ENCODE data around the gene ERG. TPM values are rescaled to one million over a fixed set of nuclear protein-coding genes. Genes with fewer than 3 reads are reported as not detected.

Gene ERG
- total RNA-seq, 4 donors from 2014 or later = 4.2 to 20.6 (median 4.8) TPM

GRCh38 chr21:38493549-38494250, 4.6 kb downstream of the ERG start:
- no peak for TF ChIP-seq POLR2A (IDR thresholded peaks at IDR 0.05)
- TF ChIP-seq, protein P1, sequence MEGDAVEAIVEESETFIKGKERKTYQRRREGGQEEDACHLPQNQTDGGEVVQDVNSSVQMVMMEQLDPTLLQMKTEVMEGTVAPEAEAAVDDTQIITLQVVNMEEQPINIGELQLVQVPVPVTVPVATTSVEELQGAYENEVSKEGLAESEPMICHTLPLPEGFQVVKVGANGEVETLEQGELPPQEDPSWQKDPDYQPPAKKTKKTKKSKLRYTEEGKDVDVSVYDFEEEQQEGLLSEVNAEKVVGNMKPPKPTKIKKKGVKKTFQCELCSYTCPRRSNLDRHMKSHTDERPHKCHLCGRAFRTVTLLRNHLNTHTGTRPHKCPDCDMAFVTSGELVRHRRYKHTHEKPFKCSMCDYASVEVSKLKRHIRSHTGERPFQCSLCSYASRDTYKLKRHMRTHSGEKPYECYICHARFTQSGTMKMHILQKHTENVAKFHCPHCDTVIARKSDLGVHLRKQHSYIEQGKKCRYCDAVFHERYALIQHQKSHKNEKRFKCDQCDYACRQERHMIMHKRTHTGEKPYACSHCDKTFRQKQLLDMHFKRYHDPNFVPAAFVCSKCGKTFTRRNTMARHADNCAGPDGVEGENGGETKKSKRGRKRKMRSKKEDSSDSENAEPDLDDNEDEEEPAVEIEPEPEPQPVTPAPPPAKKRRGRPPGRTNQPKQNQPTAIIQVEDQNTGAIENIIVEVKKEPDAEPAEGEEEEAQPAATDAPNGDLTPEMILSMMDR (IDR thresholded peaks at IDR 0.05) = no peak
- H3K27ac ChIP-seq = peak overlapping the region in 1 of 4 donors; percentile 33
- H3K4me1 ChIP-seq = no peaks in the 10 kb centered on the region
- H3K4me3 ChIP-seq = no peak overlapping the region
- DNase-seq = no peak
- H3K27me3 ChIP-seq = no peaks in the 10 kb centered on the region
- no peaks in the 10 kb centered on the region for H3K9me3 ChIP-seq
- H3K36me3 ChIP-seq = no peaks in the 10 kb centered on the region

DNA sequence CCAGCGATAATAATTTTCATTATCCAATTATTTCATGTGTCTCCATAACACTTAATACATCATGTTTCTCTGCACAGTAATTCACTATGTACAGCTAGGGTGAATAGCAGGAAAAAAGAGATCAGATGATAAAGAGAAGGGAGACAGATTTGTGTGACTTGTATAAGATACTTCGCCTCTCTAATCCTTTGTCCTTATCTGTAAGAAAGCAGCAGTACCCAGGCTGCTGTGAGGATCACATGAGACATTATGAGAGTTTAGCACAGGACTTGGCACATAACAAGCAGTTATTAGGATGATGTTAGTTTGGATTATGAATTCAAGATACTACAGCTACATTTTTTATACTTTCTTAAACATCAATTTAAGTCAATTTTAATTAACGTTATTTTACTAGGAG, 6.3 kb downstream of the ERG start:
- H3K4me1 ChIP-seq = peaks cover 0 to 4% (median 0%) of the 10 kb centered on the region in 4 donors
- no peak for DNase-seq
- H3K27me3 ChIP-seq = no peaks in the 10 kb centered on the region
- H3K36me3 ChIP-seq = no peaks in the 10 kb centered on the region
- H3K9me3 ChIP-seq = no peaks in the 10 kb centered on the region
- TF ChIP-seq, protein P1 (IDR thresholded peaks at IDR 0.05) = no peak
- TF ChIP-seq POLR2A (IDR thresholded peaks at IDR 0.05) = no peak
- H3K27ac ChIP-seq = peak overlapping the region in 1 of 4 donors; percentile 5
- H3K4me3 ChIP-seq = no peak overlapping the region

GRCh38 chr21:38491536-38491935, 6.7 kb downstream of the ERG start:
- H3K36me3 ChIP-seq = no peaks in the 10 kb centered on the region
- H3K4me1 ChIP-seq = peaks cover 0 to 4% (median 0%) of the 10 kb centered on the region in 4 donors
- H3K9me3 ChIP-seq = no peaks in the 10 kb centered on the region
- TF ChIP-seq POLR2A (IDR thresholded peaks at IDR 0.05) = no peak
- TF ChIP-seq, protein P1 (IDR thresholded peaks at IDR 0.05) = no peak
- H3K27me3 ChIP-seq = no peaks in the 10 kb centered on the region
- no peak overlapping the region for H3K4me3 ChIP-seq
- DNase-seq = no peak
- H3K27ac ChIP-seq = peak overlapping the region in 1 of 4 donors; percentile 5

- Histone ChIP-seq H3K4me1 (peaks cover 0 to 4% (median 0%) of the 10 kb centered on the region in 4 donors), H3K4me3 (no peak overlapping the region), H3K27ac (no peak overlapping the region), H3K27me3 (no peaks in the 10 kb centered on the region), H3K36me3 (no peaks in the 10 kb centered on the region), H3K9me3 (no peaks in the 10 kb centered on the region)
- no peak for TF ChIP-seq POLR2A (IDR thresholded peaks at IDR 0.05)
- TF ChIP-seq, protein P1 (IDR thresholded peaks at IDR 0.05) = no peak
- no peak for DNase-seq
These were observed 7.8 kb downstream of the ERG start for GRCh38 chr21:38490411-38491020.

DNA sequence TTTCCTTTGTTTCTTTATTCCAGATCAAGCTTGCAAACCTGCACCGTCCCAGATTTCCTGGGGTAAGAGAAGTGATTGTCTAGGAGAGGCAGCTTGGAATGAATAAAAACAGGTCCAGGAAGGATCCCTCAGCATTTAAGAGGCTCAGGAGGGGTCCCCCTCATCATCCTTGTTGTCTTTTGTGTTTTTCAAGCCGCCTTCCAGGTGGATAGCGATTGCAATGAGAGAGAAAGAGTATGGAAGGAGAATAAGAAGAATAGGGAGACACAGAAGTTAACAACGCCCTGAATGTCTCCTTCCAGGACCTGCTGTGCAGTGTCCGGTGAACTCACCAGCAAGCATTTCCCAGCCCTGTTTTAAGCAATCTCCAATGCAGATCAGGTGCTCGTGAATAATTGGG, 8.5 kb downstream of the ERG start:
- Histone ChIP-seq H3K9me3 (no peaks in the 10 kb centered on the region), H3K36me3 (no peaks in the 10 kb centered on the region), H3K4me1 (peaks cover 0 to 4% (median 0%) of the 10 kb centered on the region in 4 donors), H3K4me3 (no peak overlapping the region), H3K27ac (no peak overlapping the region), H3K27me3 (no peaks in the 10 kb centered on the region)
- DNase-seq = no peak
- TF ChIP-seq, protein P1 (IDR thresholded peaks at IDR 0.05) = no peak
- no peak for TF ChIP-seq POLR2A (IDR thresholded peaks at IDR 0.05)

Measured in Peyer's patch (tissue), 4 donors.